OCI-LY1 (cell line): ENCODE measurements around the gene FTCDNL1.

Experiments
- H2AFZ ChIP-seq: fragments of 200-600 bp; sonication (generic), shearing (Covaris generic); 2 replicates; pipeline ENCODE4 v1.6.0; 2014; ENCODE audit warnings: antibody characterized with exemption, mild to moderate bottlenecking, low read length
- H3F3A ChIP-seq: fragments of 200-600 bp; sonication (generic), shearing (Covaris generic); 2 replicates; pipeline ENCODE4 v1.6.0; 2014; ENCODE audit warnings: mild to moderate bottlenecking, antibody characterized with exemption, low read length, moderate library complexity; ENCODE audit not compliant: insufficient read depth
- H3K27ac ChIP-seq: fragments of 200-600 bp; sonication (generic); 2 replicates; pipeline ENCODE4 v1.5.1; 2014; ENCODE audit warnings: low read length, mixed run types, mild to moderate bottlenecking, low read depth; ENCODE audit not compliant: poor library complexity, severe bottlenecking
- H3K27me3 ChIP-seq: fragments of 200-600 bp; sonication (generic); 2 replicates; pipeline ENCODE4 v1.6.0; 2014; ENCODE audit warnings: antibody characterized with exemption, mild to moderate bottlenecking, low read length, moderate library complexity; ENCODE audit not compliant: insufficient read depth
- H3K36me3 ChIP-seq: fragments of 200-600 bp; sonication (generic); 2 replicates; pipeline ENCODE4 v1.6.1; 2014; ENCODE audit warnings: mild to moderate bottlenecking, antibody characterized with exemption, low read length, moderate library complexity, mixed read lengths; ENCODE audit not compliant: insufficient read depth
- H3K4me1 ChIP-seq: fragments of 200-600 bp; sonication (generic); 2 replicates; pipeline ENCODE4 v1.5.1; 2014; ENCODE audit warnings: mild to moderate bottlenecking, low read length, moderate library complexity; ENCODE audit not compliant: insufficient read depth, severe bottlenecking
- H3K4me2 ChIP-seq: fragments of 200-600 bp; sonication (generic), shearing (Covaris generic); 2 replicates; pipeline ENCODE4 v1.6.1; 2014; ENCODE audit warnings: low read length
- H3K4me3 ChIP-seq: fragments of 200-600 bp; sonication (generic); 2 replicates; pipeline ENCODE4 v1.5.1; 2014; ENCODE audit warnings: low read length, low read depth, mild to moderate bottlenecking, mixed read lengths; ENCODE audit not compliant: poor library complexity, severe bottlenecking
- H3K79me2 ChIP-seq: fragments of 200-600 bp; shearing (Covaris generic); 2 replicates; pipeline ENCODE4 v1.6.1; 2016; ENCODE audit warnings: mixed run types, low read length, mixed read lengths; ENCODE audit not compliant: insufficient read depth
- H3K9ac ChIP-seq: fragments of 200-600 bp; sonication (generic), shearing (Covaris generic); 2 replicates; pipeline ENCODE4 v1.6.1; 2014; ENCODE audit warnings: mild to moderate bottlenecking, low read length, mixed read lengths
- H3K9me2 ChIP-seq: fragments of 200-600 bp; sonication (generic), shearing (Covaris generic); 2 replicates; pipeline ENCODE4 v1.6.1; 2014; ENCODE audit warnings: low read depth, mild to moderate bottlenecking, low read length, mixed read lengths
- H3K9me3 ChIP-seq: fragments of 200-600 bp; shearing (Covaris generic); 2 replicates; pipeline ENCODE4 v1.6.1; 2014; ENCODE audit warnings: low read length, mixed read lengths
- H4K20me1 ChIP-seq: fragments of 200-600 bp; sonication (generic), shearing (Covaris generic); 2 replicates; pipeline ENCODE4 v1.6.0; 2016; ENCODE audit warnings: mild to moderate bottlenecking, low read length; ENCODE audit not compliant: insufficient read depth
- CTCF ChIP-seq: fragments of 200-600 bp; sonication (generic), shearing (Covaris generic); IDR thresholded peaks from 2 replicates; pipeline ENCODE4 v1.5.1; 2017; ENCODE audit warnings: mild to moderate bottlenecking, antibody characterized with exemption, low read length, moderate library complexity, mixed read lengths
- EZH2 ChIP-seq: fragments of 200-600 bp; sonication (generic), shearing (Covaris generic); IDR thresholded peaks from 2 replicates; pipeline ENCODE4 v1.8.0; 2017; ENCODE audit warnings: borderline replicate concordance, mixed run types, mild to moderate bottlenecking, antibody characterized with exemption, low read length, moderate library complexity, mixed read lengths

FTCDNL1 gene

GRCh38 chr2:199751492-199752120, 99.4 kb downstream of the FTCDNL1 start:
- Histone ChIP-seq H3K9ac (no peak overlapping the region), H4K20me1 (no peaks in the 10 kb centered on the region), H3K4me3 (no peak overlapping the region), H3F3A (no peaks in the 10 kb centered on the region), H3K27ac (no peak overlapping the region), H3K9me2 (no peaks in the 10 kb centered on the region), H2AFZ (no peak overlapping the region), H3K4me2 (no peak overlapping the region), H3K36me3 (no peaks in the 10 kb centered on the region), H3K9me3 (no peaks in the 10 kb centered on the region), H3K4me1 (no peaks in the 10 kb centered on the region), H3K79me2 (no peaks in the 10 kb centered on the region), H3K27me3 (peaks cover under 1% of the 10 kb centered on the region; the same call in 1 of the 2 replicates)
- TF ChIP-seq EZH2 (no peak), CTCF (no peak)

GRCh38 chr2:199749571-199749970, 101.4 kb downstream of the FTCDNL1 start:
- Histone ChIP-seq H3F3A (no peaks in the 10 kb centered on the region), H3K36me3 (no peaks in the 10 kb centered on the region), H3K9me3 (no peaks in the 10 kb centered on the region), H3K9me2 (no peaks in the 10 kb centered on the region), H3K4me1 (no peaks in the 10 kb centered on the region), H2AFZ (no peak overlapping the region), H3K9ac (no peak overlapping the region), H3K4me3 (no peak overlapping the region), H3K27me3 (peaks cover 5% of the 10 kb centered on the region; the same call in 1 of the 2 replicates), H3K79me2 (no peaks in the 10 kb centered on the region), H4K20me1 (no peaks in the 10 kb centered on the region), H3K4me2 (no peak overlapping the region), H3K27ac (no peak overlapping the region)
- TF ChIP-seq CTCF (no peak), EZH2 (no peak)

- Histone ChIP-seq H3K9me3 (no peaks in the 10 kb centered on the region), H3K79me2 (no peaks in the 10 kb centered on the region), H3K9ac (no peak overlapping the region), H3K9me2 (no peaks in the 10 kb centered on the region), H3K27ac (no peak overlapping the region), H3K36me3 (no peaks in the 10 kb centered on the region), H3F3A (no peaks in the 10 kb centered on the region), H3K4me1 (no peaks in the 10 kb centered on the region), H3K27me3 (peaks cover 5% of the 10 kb centered on the region; the same call in 1 of the 2 replicates), H3K4me2 (no peak overlapping the region), H2AFZ (no peak overlapping the region), H3K4me3 (no peak overlapping the region), H4K20me1 (no peaks in the 10 kb centered on the region)
- TF ChIP-seq CTCF = no peak
Measured at GRCh38 chr2:199744724-199745123, 106.3 kb downstream of the FTCDNL1 start.
